GM12878 (cell line): ENCODE measurements around the gene NDOR1. TPM values are rescaled to one million over a fixed set of nuclear protein-coding genes. Genes with fewer than 3 reads are reported as not detected.

Source experiments
- ATAC-seq: fragments of 200-7000 bp; cut with Tn5 transposase; 3 replicates; pipeline ENCODE4 v1.9.1; 2020; ENCODE audit warnings: mild to moderate bottlenecking, moderate library complexity
- BruUV-seq: library from RNA; stranded (reverse); fragments of 400-500 nt; replicated peaks from 2 replicates; lab custom pipeline; 2021; lab: Mats Ljungman, UMichigan
- CTCF ChIA-PET: fragments of 300-600 bp; sonication (Branson Sonifier 250); formaldehyde crosslinking; extraction: SDS; loops from one replicate; lab custom pipeline; 2021; ENCODE audit warnings: inconsistent platforms; lab: Yijun Ruan, JAX
- POLR2A ChIA-PET: fragments of 350-600 bp; formaldehyde crosslinking; extraction: SDS; loops from one replicate; lab custom pipeline; 2021; ENCODE audit warnings: inconsistent platforms; lab: Charles Lee
- RAD21 ChIA-PET: fragments of 300-600 bp; sonication (Branson Sonifier 250); formaldehyde crosslinking; loops from one replicate; lab custom pipeline; 2023; ENCODE audit warnings: antibody characterized with exemption; ENCODE audit not compliant: unreplicated experiment; lab: Charles Lee
- SMC1A ChIA-PET: fragments of 300-600 bp; sonication (Branson Sonifier 250); formaldehyde crosslinking; loops from one replicate; lab custom pipeline; 2023; ENCODE audit not compliant: unreplicated experiment, uncharacterized antibody; lab: Charles Lee
- DNase-seq: peaks from one replicate; pipeline ENCODE4 v3.0.0-alpha.2; 2011; ENCODE audit warnings: low read depth, low spot score
- FAIRE-seq: peaks from 3 replicates; lab custom pipeline; 2011; peaks lifted over from hg19 to GRCh38; lab: Jason Lieb, UNC
- H2AFZ ChIP-seq: 2 replicates; pipeline ENCODE4 v1.6.0; 2011; ENCODE audit warnings: low read depth, low read length, control low read depth; ENCODE audit not compliant: control insufficient read depth
- H3K27ac ChIP-seq: 2 replicates; pipeline ENCODE4 v1.5.1; 2011; ENCODE audit warnings: control low read depth; ENCODE audit not compliant: control insufficient read depth, insufficient read depth
- H3K27me3 ChIP-seq, 2 experiments: replicated peaks in 1 of 2; 2 replicates each; pipeline versions ENCODE4 v1.6.0 to v1.6.1; 2011; ENCODE audit warnings: low read length in 1 of 2; ENCODE audit not compliant: control insufficient read depth in 2 of 2, insufficient read depth in 2 of 2
- H3K36me3 ChIP-seq, 2 experiments: 2 replicates each; pipeline ENCODE4 v1.5.1; 2011; ENCODE audit warnings: low read length in 1 of 2; ENCODE audit not compliant: control insufficient read depth in 2 of 2, insufficient read depth in 2 of 2
- H3K4me1 ChIP-seq: 2 replicates; pipeline ENCODE4 v1.6.1; 2011; ENCODE audit warnings: mild to moderate bottlenecking, low read length, moderate library complexity, mixed read lengths; ENCODE audit not compliant: control insufficient read depth, insufficient read depth
- H3K4me2 ChIP-seq: 2 replicates; pipeline ENCODE4 v1.6.0; 2011; ENCODE audit warnings: control low read depth; ENCODE audit not compliant: control insufficient read depth, insufficient read depth
- H3K4me3 ChIP-seq: fragments of 200-600 bp; sonication (generic); 2 replicates; pipeline ENCODE4 v1.5.1; 2016
- H3K79me2 ChIP-seq: 2 replicates; pipeline ENCODE4 v1.6.0; 2011; ENCODE audit warnings: low read length; ENCODE audit not compliant: control insufficient read depth, insufficient read depth
- H3K9ac ChIP-seq: 2 replicates; pipeline ENCODE4 v1.8.0; 2011; ENCODE audit warnings: low read length, control low read depth, mixed read lengths; ENCODE audit not compliant: control insufficient read depth, insufficient read depth
- H3K9me3 ChIP-seq: replicated peaks from 3 replicates; pipeline ENCODE4 v1.5.1; 2011; ENCODE audit warnings: mild to moderate bottlenecking, low read length; ENCODE audit not compliant: control insufficient read depth, insufficient read depth
- H4K20me1 ChIP-seq: 2 replicates; pipeline ENCODE4 v1.6.0; 2011; ENCODE audit not compliant: control insufficient read depth, insufficient read depth
- BACH1 ChIP-seq: fragments of 450-650 bp; IDR thresholded peaks from 2 replicates; pipeline ENCODE4 v1.6.1; 2017; ENCODE audit warnings: mild to moderate bottlenecking, borderline replicate concordance
- BCL11A ChIP-seq: IDR thresholded peaks from 2 replicates; pipeline ENCODE4 v1.6.1; 2011; ENCODE audit warnings: low read depth, low read length
- CHD4 ChIP-seq: fragments of 200-600 bp; sonication (generic); IDR thresholded peaks from 2 replicates; pipeline ENCODE4 v1.6.1; 2016; ENCODE audit warnings: mild to moderate bottlenecking
- ELK1 ChIP-seq: IDR thresholded peaks from 2 replicates; pipeline ENCODE4 v1.6.1; 2012; ENCODE audit warnings: low read depth, low read length, improper control_type of control experiment
- EP300 ChIP-seq, 2 experiments: fragments of 150-350 bp in 1 of 2; IDR thresholded peaks; 2 replicates each; pipeline ENCODE4 v1.6.1; 2011 to 2012; ENCODE audit warnings: low read depth in 2 of 2, low read length in 2 of 2, borderline replicate concordance in 1 of 2, improper control_type of control experiment in 1 of 2, inconsistent platforms in 1 of 2; ENCODE audit not compliant: control insufficient read depth in 1 of 2
- HSF1 ChIP-seq: fragments of 150-350 bp; IDR thresholded peaks from 2 replicates; pipeline ENCODE4 v1.6.1; 2014; ENCODE audit warnings: mild to moderate bottlenecking, low read depth, low read length
- POLR2A ChIP-seq: IDR thresholded peaks from 2 replicates; pipeline ENCODE4 v1.6.1; 2011; ENCODE audit warnings: low read depth, mild to moderate bottlenecking, low read length
- SMAD1 ChIP-seq: fragments of 450-650 bp; IDR thresholded peaks from 2 replicates; pipeline ENCODE4 v1.6.1; 2018; ENCODE audit warnings: mild to moderate bottlenecking, low read depth; ENCODE audit not compliant: partially characterized antibody
- SP1 ChIP-seq: IDR thresholded peaks from one replicate; pipeline ENCODE4 v1.6.1; 2011; ENCODE audit warnings: low read depth, low read length
- SUZ12 ChIP-seq: fragments of 200-600 bp; sonication (generic); IDR thresholded peaks from one replicate; pipeline ENCODE4 v1.6.1; 2018; ENCODE audit warnings: antibody characterized with exemption, mild to moderate bottlenecking; ENCODE audit not compliant: unreplicated experiment
- ZBTB33 ChIP-seq: fragments of 450-650 bp; IDR thresholded peaks from 2 replicates; pipeline ENCODE4 v1.6.1; 2017; ENCODE audit warnings: mild to moderate bottlenecking
- ZNF274 ChIP-seq: IDR thresholded peaks from one replicate; pipeline ENCODE4 v1.8.0; 2011; ENCODE audit not compliant: insufficient read length, insufficient read depth
- ZZZ3 ChIP-seq: IDR thresholded peaks from 2 replicates; pipeline ENCODE4 v1.6.1; 2011; ENCODE audit warnings: low read depth; ENCODE audit not compliant: control insufficient read depth, insufficient read length
- WGBS: methylation state at CpG from one replicate; pipeline ENCODE4 v1.1.6; 2016; ENCODE audit warnings: low lambda C conversion rate; ENCODE audit not compliant: insufficient replicate concordance, insufficient coverage; ENCODE audit errors: missing lambda C conversion rate; 5-methylcytosine and 5-hydroxymethylcytosine counted together
- in situ Hi-C: fragments of 300-500 bp; cut with MboI; formaldehyde crosslinking; loops from 9 replicates; pipeline ENCODE4 v1.14.3; 2018; ENCODE audit warnings: mixed read lengths
- intact Hi-C: fragments of 100-400 bp; cut with micrococcal nuclease; formaldehyde crosslinking; loops from one replicate; pipeline ENCODE4 v1.14.2; 2022; ENCODE audit not compliant: unreplicated experiment
- polyA plus RNA-seq, 11 experiments: library from polyadenylated mRNA; depleted of rRNA in 4 of 11; unstranded in 6 of 11; stranded (reverse) in 5 of 11; fragments of >200 nt; fragmentation: Nextera tagmentation in 4 of 11; fragmentation: Illumina TruSeq in 1 of 11; extraction: Ambion mirVana in 4 of 11; extraction: Trizol in 1 of 11; gene quantifications; 1 replicate in 1 of 11; 2 replicates in 10 of 11; pipeline versions ENCODE4 v1.2.1 to v1.2.3, GENCODE V29; 2011 to 2016; ENCODE audit warnings: inconsistent platforms in 2 of 11, missing spikeins in 2 of 11, low read depth in 1 of 11
- total RNA-seq, 4 experiments: library from RNA; depleted of rRNA in 3 of 4; stranded (reverse); fragments of >200 nt in 3 of 4; fragmentation: Illumina TruSeq in 1 of 4; extraction: Trizol in 1 of 4; gene quantifications; 2 replicates each; pipeline versions ENCODE4 v1.2.1 to v1.2.3, GENCODE V29; 2013 to 2021

Gene NDOR1
- total and polyA plus RNA-seq, 10 of the 15 experiments (the other 5 are each of a cell fraction or from before 2014, with no cell fraction given), result 0.04 to 32.9 (median 11.1) TPM

GRCh38 chr9:137228968-137229896 is 23.7 kb downstream of the NDOR1 start:
- H3K36me3 ChIP-seq, result no peaks in the 10 kb centered on the region
- no peak for DNase-seq
- ATAC-seq, result no peak
- RAD21 ChIA-PET, result interaction anchor here (0.8 kb wide), 1 partner anchor 40 kb away, joined by 3 read pairs; the partner anchor contains the start of genes ANAPC2 and SSNA1
- 29% methylated on average over 27 of the region's 27 CpGs for WGBS
- BruUV-seq, result no TSS peak
- H3K79me2 ChIP-seq, result no peaks in the 10 kb centered on the region
- intact Hi-C loops, result loop anchor here (10.0 kb wide), 1 partner anchor 184 kb away; the partner anchor contains the start of gene NPDC1
- H3K4me3 ChIP-seq, result no peak overlapping the region
- H4K20me1 ChIP-seq, result no peaks in the 10 kb centered on the region
- no peak for FAIRE-seq
- H2AFZ ChIP-seq, result no peak overlapping the region
- in situ Hi-C loops, result loop anchor here (5.0 kb wide), 1 partner anchor 107 kb away; no protein-coding TSS in a partner anchor
- H3K9me3 ChIP-seq, result no peaks in the 10 kb centered on the region
- H3K27me3 ChIP-seq, result no peaks in the 10 kb centered on the region
- no peak overlapping the region for H3K9ac ChIP-seq
- POLR2A ChIA-PET, result interaction anchor here (0.8 to 1.2 kb wide), 2 partner anchors 11 to 40 kb away, joined by 3 read pairs; partner anchors contain the start of genes SSNA1 and TUBB4B
- no peak overlapping the region for H3K27ac ChIP-seq
- TF ChIP-seq EP300 (IDR thresholded peaks at IDR 0.05; ENCODE audit: borderline replicate concordance in 1 of 2, control insufficient read depth in 1 of 2, low read depth in 2 of 2, low read length in 2 of 2) (no peak), ELK1 (no peak), SMAD1 (no peak), SP1 (no peak), CHD4 (no peak), POLR2A (no peak), HSF1 (no peak), ZZZ3 (no peak), BCL11A (no peak), ZBTB33 (no peak), ZNF274 (no peak), SUZ12 (no peak), BACH1 (no peak)
- TF ChIP-seq, all 136 proteins: peak for 0
- Histone ChIP-seq H3K4me1 (peaks cover 8% of the 10 kb centered on the region), H3K4me2 (no peak overlapping the region)
- SMC1A ChIA-PET, result no interaction called here
- CTCF ChIA-PET, result no interaction called here
